Upper lobe of left lung (tissue), 4 donors: Measurements from ENCODE around the gene FRMD5.

ENCODE experiments used
- EP300 ChIP-seq, 4 donors: sonication (generic); formaldehyde crosslinking; IDR thresholded peaks; one replicate each; pipeline ENCODE4 v1.5.1; 2017; ENCODE audit warnings: antibody characterized with exemption in 4 of 4, control low read depth in 2 of 4
- POLR2A ChIP-seq, 4 donors: fragments of 450-650 bp; IDR thresholded peaks; one replicate each; pipeline ENCODE4 v1.5.1; 2016 to 2017; ENCODE audit warnings: antibody characterized with exemption in 4 of 4, mild to moderate bottlenecking in 2 of 4
- POLR2AphosphoS5 ChIP-seq, 2 donors: sonication (generic); formaldehyde crosslinking; IDR thresholded peaks; one replicate each; pipeline ENCODE4 v1.5.1; 2017; ENCODE audit warnings: antibody characterized with exemption in 2 of 2
- TF ChIP-seq, protein P1 (sequence below), 6 experiments: fragments of 450-650 bp in 4 of 6; fragments of 200-600 bp in 2 of 6; sonication (generic) in 2 of 6; IDR thresholded peaks; one replicate each; pipeline ENCODE4 v1.5.1; 2016 to 2019; ENCODE audit warnings: antibody characterized with exemption in 6 of 6

DNA sequence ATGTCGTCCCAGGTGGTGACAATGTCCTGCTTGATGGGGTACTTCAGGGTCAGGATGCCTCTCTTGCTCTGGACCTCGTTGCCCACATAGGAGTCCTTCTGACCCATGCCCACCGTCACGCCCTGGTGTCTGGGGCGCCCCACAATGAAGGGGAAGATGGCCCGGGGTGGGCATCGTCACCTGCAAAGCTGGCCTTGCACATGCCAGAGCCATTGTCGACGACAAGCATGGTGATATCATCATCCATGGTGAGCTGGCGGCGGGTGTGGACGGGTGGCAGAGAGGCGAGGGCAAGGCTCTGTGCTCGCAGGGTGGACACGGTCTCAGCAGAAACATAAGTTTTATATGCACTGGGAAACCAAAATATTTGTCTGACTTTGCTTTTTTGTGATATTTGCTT lies 205.1 kb downstream of the FRMD5 start:
- TF ChIP-seq, protein P1, sequence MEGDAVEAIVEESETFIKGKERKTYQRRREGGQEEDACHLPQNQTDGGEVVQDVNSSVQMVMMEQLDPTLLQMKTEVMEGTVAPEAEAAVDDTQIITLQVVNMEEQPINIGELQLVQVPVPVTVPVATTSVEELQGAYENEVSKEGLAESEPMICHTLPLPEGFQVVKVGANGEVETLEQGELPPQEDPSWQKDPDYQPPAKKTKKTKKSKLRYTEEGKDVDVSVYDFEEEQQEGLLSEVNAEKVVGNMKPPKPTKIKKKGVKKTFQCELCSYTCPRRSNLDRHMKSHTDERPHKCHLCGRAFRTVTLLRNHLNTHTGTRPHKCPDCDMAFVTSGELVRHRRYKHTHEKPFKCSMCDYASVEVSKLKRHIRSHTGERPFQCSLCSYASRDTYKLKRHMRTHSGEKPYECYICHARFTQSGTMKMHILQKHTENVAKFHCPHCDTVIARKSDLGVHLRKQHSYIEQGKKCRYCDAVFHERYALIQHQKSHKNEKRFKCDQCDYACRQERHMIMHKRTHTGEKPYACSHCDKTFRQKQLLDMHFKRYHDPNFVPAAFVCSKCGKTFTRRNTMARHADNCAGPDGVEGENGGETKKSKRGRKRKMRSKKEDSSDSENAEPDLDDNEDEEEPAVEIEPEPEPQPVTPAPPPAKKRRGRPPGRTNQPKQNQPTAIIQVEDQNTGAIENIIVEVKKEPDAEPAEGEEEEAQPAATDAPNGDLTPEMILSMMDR (IDR thresholded peaks at IDR 0.05): no peak
- TF ChIP-seq EP300 (IDR thresholded peaks at IDR 0.05): no peak
- no peak for TF ChIP-seq POLR2A (IDR thresholded peaks at IDR 0.05)
- TF ChIP-seq POLR2AphosphoS5 (IDR thresholded peaks at IDR 0.05): no peak
